ENCODE measurements around the gene RHCE. TPM values are rescaled to one million over a fixed set of nuclear protein-coding genes. Genes with fewer than 3 reads are reported as not detected.

RHCE gene
- total and polyA plus RNA-seq, 2 of the 8 experiments (the other 6 are each of a cell fraction or from before 2014, with no cell fraction given) = 0.23 to 0.50 TPM

DNA sequence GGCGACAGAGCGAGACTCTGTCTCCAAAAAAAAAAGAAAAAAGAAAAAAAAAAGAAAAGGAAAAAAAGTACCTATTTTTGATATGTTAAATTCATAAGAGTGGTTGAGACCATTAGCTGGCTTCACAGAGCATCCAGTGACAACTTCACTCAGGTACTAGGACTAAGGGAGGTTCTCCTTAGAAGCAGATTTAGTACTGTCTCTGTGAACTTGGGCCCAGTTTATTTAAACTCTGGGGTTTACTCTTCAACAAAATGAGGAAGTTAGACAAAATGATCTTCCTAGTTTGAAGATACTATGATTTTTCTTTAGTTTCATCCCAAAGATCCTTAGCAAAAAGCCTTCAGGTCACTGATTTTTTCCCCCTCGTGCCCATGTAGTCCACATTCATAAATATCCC lies 31.3 kb upstream of the RHCE start:
- Histone ChIP-seq H4K91ac (replicated peaks; ENCODE audit: insufficient read length, low read length) (no peak overlapping the region), H4K5ac (ENCODE audit: insufficient read length, low read depth, low read length) (no peak overlapping the region), H2BK20ac (ENCODE audit: low read length) (no peak overlapping the region), H2BK120ac (replicated peaks; ENCODE audit: low read depth, low read length) (no peak overlapping the region), H3K4me2 (ENCODE audit: insufficient read depth in 1 of 2, low read depth in 2 of 2, low read length in 2 of 2) (no peak overlapping the region), H4K8ac (ENCODE audit: extremely low read depth, insufficient read depth, low read length) (no peak overlapping the region), H3K4me1 (replicated peaks in 1 of 4; ENCODE audit: control insufficient read depth in 3 of 4, insufficient read depth in 4 of 4, low read length in 3 of 4) (peaks cover 0 to 4% (median 0%) of the 10 kb centered on the region in 4 experiments; a peak in 1 of 7 replicates), H3K4ac (replicated peaks; ENCODE audit: insufficient read length, low read depth, low read length) (no peak overlapping the region), H3K79me1 (ENCODE audit: low read depth, low read length) (no peaks in the 10 kb centered on the region), H3K18ac (ENCODE audit: extremely low read depth, low read length) (no peak overlapping the region), H4K20me1 (replicated peaks in 1 of 2; ENCODE audit: control insufficient read depth in 1 of 2, insufficient read depth in 2 of 2, low read length in 2 of 2) (no peaks in the 10 kb centered on the region), H3K14ac (ENCODE audit: insufficient read length) (no peak overlapping the region), H2AK5ac (ENCODE audit: low read depth, low read length) (no peak overlapping the region), H2BK15ac (ENCODE audit: low read length) (no peak overlapping the region), H3K9ac (replicated peaks in 1 of 4; ENCODE audit: extremely low read depth in 1 of 4, low read depth in 3 of 4, low read length in 3 of 4) (no peak overlapping the region), H3K23me2 (ENCODE audit: low read depth, low read length) (no peaks in the 10 kb centered on the region), H3K36me3 (ENCODE audit: control insufficient read depth in 2 of 4, insufficient read depth in 4 of 4, low read length in 3 of 4) (peaks cover 0 to 2% (median 0%) of the 10 kb centered on the region in 4 experiments; a peak in 2 of 8 replicates), H2AFZ (ENCODE audit: low read length) (no peak overlapping the region), H2BK12ac (ENCODE audit: low read depth, low read length) (no peak overlapping the region), H3K56ac (replicated peaks; ENCODE audit: insufficient read length, low read depth, low read length) (no peak overlapping the region), H3K23ac (ENCODE audit: insufficient read length) (no peak overlapping the region), H3K9me3 (ENCODE audit: insufficient read depth in 2 of 2, low read depth in 1 of 2, low read length in 1 of 2) (no peaks in the 10 kb centered on the region), H3K27me3 (replicated peaks in 1 of 4; ENCODE audit: control insufficient read depth in 3 of 4, extremely low read depth in 1 of 4, insufficient read depth in 3 of 4, low read length in 3 of 4) (no peaks in the 10 kb centered on the region), H3K79me2 (ENCODE audit: control insufficient read depth in 1 of 2, insufficient read depth in 2 of 2, low read length in 2 of 2) (no peaks in the 10 kb centered on the region), H3K27ac (ENCODE audit: low read depth, low read length) (no peak overlapping the region), H3K4me3 (ENCODE audit: extremely low read depth in 1 of 4, insufficient read depth in 2 of 4, low read depth in 3 of 4, low read length in 4 of 4) (no peak overlapping the region), H2BK5ac (ENCODE audit: low read depth, low read length) (no peak overlapping the region)
- FAIRE-seq = no peak
- CTCF ChIA-PET (ENCODE audit: partially characterized antibody) = no interaction called here
- TF ChIP-seq CBX5 (IDR thresholded peaks at IDR 0.05; ENCODE audit: low read depth, low read length) (no peak), EZH2 (IDR thresholded peaks at IDR 0.05; ENCODE audit: low read depth, low read length, severe bottlenecking) (no peak), SIN3A (conservative IDR thresholded peaks at IDR 0.05 in 1 of 2, IDR thresholded peaks at IDR 0.05 in 1 of 2; ENCODE audit: low read depth in 1 of 2, low read length in 2 of 2) (no peak), SAP30 (IDR thresholded peaks at IDR 0.05; ENCODE audit: insufficient read depth, insufficient replicate concordance, low read length) (no peak), TCF12 (IDR thresholded peaks at IDR 0.05; ENCODE audit: low read depth, low read length) (no peak)
- TF ChIP-seq, protein P1, sequence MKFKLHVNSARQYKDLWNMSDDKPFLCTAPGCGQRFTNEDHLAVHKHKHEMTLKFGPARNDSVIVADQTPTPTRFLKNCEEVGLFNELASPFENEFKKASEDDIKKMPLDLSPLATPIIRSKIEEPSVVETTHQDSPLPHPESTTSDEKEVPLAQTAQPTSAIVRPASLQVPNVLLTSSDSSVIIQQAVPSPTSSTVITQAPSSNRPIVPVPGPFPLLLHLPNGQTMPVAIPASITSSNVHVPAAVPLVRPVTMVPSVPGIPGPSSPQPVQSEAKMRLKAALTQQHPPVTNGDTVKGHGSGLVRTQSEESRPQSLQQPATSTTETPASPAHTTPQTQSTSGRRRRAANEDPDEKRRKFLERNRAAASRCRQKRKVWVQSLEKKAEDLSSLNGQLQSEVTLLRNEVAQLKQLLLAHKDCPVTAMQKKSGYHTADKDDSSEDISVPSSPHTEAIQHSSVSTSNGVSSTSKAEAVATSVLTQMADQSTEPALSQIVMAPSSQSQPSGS (IDR thresholded peaks at IDR 0.05; ENCODE audit: low read length) = no peak
- POLR2A ChIA-PET (ENCODE audit: partially characterized antibody) = no interaction called here
- no peak for DNase-seq (ENCODE audit: low read depth in 1 of 2, low spot score in 2 of 2)
- WGBS, 2 experiments (ENCODE audit: extremely low coverage in 1 of 2, insufficient coverage in 1 of 2, insufficient read length in 1 of 2, insufficient replicate concordance in 2 of 2, low coverage in 1 of 2, low lambda C conversion rate in 2 of 2, missing lambda C conversion rate in 1 of 2) = 97% methylated on average over 3 of the region's 3 CpGs; no CpG with 5 or more reads in 1 of the 2 experiments

All from H1 (cell line).